CD14-positive monocyte (primary cell): ENCODE results near the gene MED29. TPM values are rescaled to one million over a fixed set of nuclear protein-coding genes. Genes with fewer than 3 reads are reported as not detected.

Source experiments
- DNase-seq, 3 donors: peaks; one replicate each; pipeline ENCODE4 v3.0.0-alpha.2; 2011 to 2022
- H2AFZ ChIP-seq: 2 replicates; pipeline ENCODE4 v1.6.0; 2012; ENCODE audit warnings: mild to moderate bottlenecking, low read depth, low read length, inconsistent platforms; ENCODE audit not compliant: insufficient read depth, poor library complexity, severe bottlenecking
- H3K27ac ChIP-seq, 2 donors: 1 replicate in 1 of 2; 2 replicates in 1 of 2; pipeline ENCODE4 v1.5.1; 2012 to 2013; ENCODE audit warnings: low read length in 2 of 2, control low read depth in 1 of 2, inconsistent platforms in 1 of 2, low read depth in 1 of 2, mild to moderate bottlenecking in 1 of 2
- H3K27me3 ChIP-seq, 2 donors: one replicate each; pipeline versions ENCODE4 v1.6.0 to v1.6.1; 2011 to 2013; ENCODE audit warnings: low read length in 2 of 2; ENCODE audit not compliant: control insufficient read depth in 2 of 2, insufficient read depth in 2 of 2
- H3K36me3 ChIP-seq, 2 donors: replicated peaks in 1 of 2; 1 replicate in 1 of 2; 2 replicates in 1 of 2; pipeline versions ENCODE4 v1.5.1 to v1.6.1; 2012 to 2013; ENCODE audit warnings: low read length in 2 of 2, control low read depth in 1 of 2, inconsistent platforms in 1 of 2, mild to moderate bottlenecking in 1 of 2; ENCODE audit not compliant: insufficient read depth in 2 of 2, control insufficient read depth in 1 of 2
- H3K4me1 ChIP-seq, 2 donors: 1 replicate in 1 of 2; 2 replicates in 1 of 2; pipeline versions ENCODE4 v1.5.1 to v1.6.1; 2012 to 2013; ENCODE audit warnings: low read length in 2 of 2, control low read depth in 1 of 2, inconsistent platforms in 1 of 2, mild to moderate bottlenecking in 1 of 2, moderate library complexity in 1 of 2; ENCODE audit not compliant: insufficient read depth in 2 of 2, control insufficient read depth in 1 of 2
- H3K4me2 ChIP-seq: replicated peaks from 2 replicates; pipeline ENCODE3; 2012; ENCODE audit warnings: low read length, moderate library complexity, mild to moderate bottlenecking; ENCODE audit not compliant: poor library complexity, severe bottlenecking; ENCODE audit errors: extremely low read depth
- H3K4me3 ChIP-seq, 3 experiments: fragments of 200-600 bp in 1 of 3; sonication (generic) in 1 of 3; replicated peaks in 1 of 3; 1 replicate in 2 of 3; 2 replicates in 1 of 3; pipeline ENCODE4 v1.5.1; 2011 to 2013; ENCODE audit warnings: low read length in 3 of 3, mild to moderate bottlenecking in 3 of 3, control low read depth in 2 of 3, low read depth in 2 of 3, inconsistent platforms in 1 of 3, moderate library complexity in 1 of 3
- H3K79me2 ChIP-seq: 2 replicates; pipeline ENCODE4 v1.6.0; 2012; ENCODE audit warnings: mild to moderate bottlenecking, control low read depth, inconsistent platforms, low read length, moderate library complexity; ENCODE audit not compliant: insufficient read depth
- H3K9ac ChIP-seq: 2 replicates; pipeline ENCODE4 v1.6.0; 2017; ENCODE audit warnings: low read length, mild to moderate bottlenecking; ENCODE audit not compliant: insufficient read depth, poor library complexity, severe bottlenecking
- H3K9me3 ChIP-seq, 2 donors: replicated peaks in 1 of 2; 1 replicate in 1 of 2; 2 replicates in 1 of 2; pipeline versions ENCODE4 v1.5.1 to v1.6.1; 2012 to 2013; ENCODE audit warnings: low read length in 2 of 2, control low read depth in 1 of 2; ENCODE audit not compliant: control insufficient read depth in 1 of 2, insufficient read depth in 1 of 2
- H4K20me1 ChIP-seq: 2 replicates; pipeline ENCODE4 v1.6.0; 2012; ENCODE audit warnings: mild to moderate bottlenecking, low read length, control low read depth, moderate library complexity; ENCODE audit not compliant: insufficient read depth
- H3K27ac Mint-ChIP-seq, 7 donors: one replicate each; pipeline ENCODE4 v1.8.0; 2020; ENCODE audit warnings: mild to moderate bottlenecking in 7 of 7, mixed read lengths in 7 of 7, moderate library complexity in 6 of 7, inconsistent platforms in 2 of 7
- H3K27me3 Mint-ChIP-seq, 3 donors: one replicate each; pipeline ENCODE4 v1.8.0; 2021 to 2022; ENCODE audit warnings: low read depth in 3 of 3, mild to moderate bottlenecking in 3 of 3, mixed read lengths in 3 of 3, moderate library complexity in 3 of 3, inconsistent platforms in 1 of 3
- H3K36me3 Mint-ChIP-seq, 2 donors: one replicate each; pipeline ENCODE4 v1.8.0; 2020; ENCODE audit warnings: mixed read lengths in 2 of 2, inconsistent platforms in 1 of 2, mild to moderate bottlenecking in 1 of 2
- H3K4me1 Mint-ChIP-seq: one replicate; pipeline ENCODE4 v1.8.0; 2020; ENCODE audit warnings: mild to moderate bottlenecking, mixed read lengths
- H3K4me3 Mint-ChIP-seq, 2 donors: one replicate each; pipeline ENCODE4 v1.8.0; 2020; ENCODE audit warnings: mild to moderate bottlenecking in 2 of 2, mixed read lengths in 2 of 2, moderate library complexity in 1 of 2
- H3K9me3 Mint-ChIP-seq, 7 donors: one replicate each; pipeline ENCODE4 v1.8.0; 2020 to 2022; ENCODE audit warnings: mixed read lengths in 7 of 7, mild to moderate bottlenecking in 6 of 7, moderate library complexity in 6 of 7, inconsistent platforms in 2 of 7
- CTCF ChIP-seq: fragments of 200-600 bp; IDR thresholded peaks from one replicate; pipeline ENCODE4 v1.8.0; 2022; ENCODE audit warnings: antibody characterized with exemption, mild to moderate bottlenecking
- WGBS: methylation state at CpG from one replicate; pipeline ENCODE4 v1.1.5; 2013; ENCODE audit warnings: missing lambda C conversion rate; ENCODE audit not compliant: insufficient coverage; 5-methylcytosine and 5-hydroxymethylcytosine counted together
- intact Hi-C, 2 donors: fragments of 100-400 bp; cut with micrococcal nuclease; formaldehyde crosslinking; loops; one replicate each; pipeline versions ENCODE4 v1.15.0 to v1.15.1; 2023
- polyA plus RNA-seq, 3 donors: library from polyadenylated mRNA; depleted of rRNA in 1 of 3; unstranded in 2 of 3; stranded (reverse) in 1 of 3; fragments of 300-500 nt in 2 of 3; fragments of >200 nt in 1 of 3; fragmentation: Illumina TruSeq in 2 of 3; gene quantifications; 1 replicate in 2 of 3; 2 replicates in 1 of 3; pipeline ENCODE4 v1.2.3, GENCODE V29; 2012 to 2021

Gene MED29
- polyA plus RNA-seq, 3 donors = 35.8 to 38.2 (median 37.0) TPM

- H3K27me3 ChIP-seq = no peaks in the 10 kb centered on the region
- Mint-ChIP-seq H3K4me1 (peaks cover 56% of the 10 kb centered on the region), H3K4me3 (peak overlapping the region; percentile 90 to 92), H3K27me3 (peaks cover 0 to 11% (median 5%) of the 10 kb centered on the region in 3 donors), H3K9me3 (peaks cover 2 to 19% (median 15%) of the 10 kb centered on the region in 7 donors), H3K27ac (peak overlapping the region; percentile 98 to 100 (median 100)), H3K36me3 (peaks cover 29 to 39% of the 10 kb centered on the region in 2 donors)
- peaks cover 19% of the 10 kb centered on the region in 2 donors for H3K36me3 ChIP-seq
- peak overlapping the region; percentile 48 to 96 (median 61) for H3K4me3 ChIP-seq
- under 1% methylated on average over 37 of the region's 43 CpGs for WGBS
- no peak overlapping the region for H2AFZ ChIP-seq
- peak overlapping the region; percentile 98 to 99 for H3K27ac ChIP-seq
- TF ChIP-seq CTCF = no peak
- peak overlapping the region; percentile 75 for H3K4me2 ChIP-seq
- peaks cover 96% of the 10 kb centered on the region for H3K79me2 ChIP-seq
- intact Hi-C loops = loop anchor here in 1 of 2 donors (5.0 kb wide), 1 partner anchor 721 kb away; no protein-coding TSS in a partner anchor
- peak; percentile 100 for DNase-seq
- H3K4me1 ChIP-seq = peaks cover 68 to 70% of the 10 kb centered on the region in 2 donors
- peak overlapping the region; percentile 100 for H3K9ac ChIP-seq
- peaks cover 25% of the 10 kb centered on the region for H4K20me1 ChIP-seq
- no peaks in the 10 kb centered on the region for H3K9me3 ChIP-seq
Measured at GRCh38 chr19:39403331-39404312, 12.4 kb downstream of the MED29 start.

GRCh38 chr19:39405261-39405957 is 14.2 kb downstream of the MED29 start:
- Mint-ChIP-seq H3K27ac (peak overlapping the region; percentile 98 to 100 (median 100)), H3K4me1 (peaks cover 41% of the 10 kb centered on the region), H3K36me3 (peaks cover 28 to 40% of the 10 kb centered on the region in 2 donors), H3K9me3 (peaks cover 4 to 22% (median 18%) of the 10 kb centered on the region in 7 donors), H3K27me3 (peaks cover 0 to 21% (median 9%) of the 10 kb centered on the region in 3 donors), H3K4me3 (peak overlapping the region; percentile 92 to 100)
- Histone ChIP-seq H3K79me2 (peaks cover 96% of the 10 kb centered on the region), H3K27ac (peak overlapping the region; percentile 98 to 99), H3K9me3 (no peaks in the 10 kb centered on the region), H3K4me3 (peak overlapping the region; percentile 76 to 96 (median 89)), H3K4me1 (peaks cover 53 to 54% of the 10 kb centered on the region in 2 donors), H2AFZ (no peak overlapping the region), H3K9ac (peak overlapping the region; percentile 100), H4K20me1 (peaks cover 42% of the 10 kb centered on the region), H3K36me3 (peaks cover 23% of the 10 kb centered on the region in 2 donors), H3K27me3 (no peaks in the 10 kb centered on the region), H3K4me2 (peak overlapping the region; percentile 86)
- DNase-seq = no peak
- no peak for TF ChIP-seq CTCF
- intact Hi-C loops = no loop called here
- 97% methylated on average over 7 of the region's 17 CpGs for WGBS
